ENCODE data around the gene TSPO.

TSPO gene

DNA sequence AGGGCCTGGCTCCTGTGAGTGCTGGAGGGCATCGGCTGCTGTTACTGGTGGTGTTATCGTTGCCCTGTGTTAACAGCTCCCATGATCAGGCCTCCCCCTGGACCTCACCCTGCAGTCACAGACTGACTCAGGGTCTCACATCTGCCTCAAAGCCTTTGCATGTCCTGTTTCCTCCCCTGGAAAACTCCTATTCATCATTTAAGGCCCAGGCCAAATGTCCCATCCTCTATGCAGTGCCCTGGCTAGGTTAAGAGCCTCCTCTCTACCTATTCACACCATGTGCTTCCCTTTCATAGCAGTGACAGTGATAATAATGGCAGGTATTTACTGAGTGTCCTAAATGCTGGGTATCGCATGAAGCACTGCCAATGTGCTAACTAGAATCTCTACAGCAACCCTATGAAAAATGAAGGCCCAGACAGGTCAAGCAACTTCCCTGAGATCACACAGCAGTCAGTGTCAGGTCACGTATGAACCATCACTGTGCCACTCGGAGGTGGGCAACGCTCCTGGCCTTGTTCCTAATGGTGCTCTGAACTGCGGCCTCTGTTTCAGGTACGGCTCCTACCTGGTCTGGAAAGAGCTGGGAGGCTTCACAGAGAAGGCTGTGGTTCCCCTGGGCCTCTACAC lies 9.3 kb downstream of the TSPO start:
- no peak for DNase-seq

DNA sequence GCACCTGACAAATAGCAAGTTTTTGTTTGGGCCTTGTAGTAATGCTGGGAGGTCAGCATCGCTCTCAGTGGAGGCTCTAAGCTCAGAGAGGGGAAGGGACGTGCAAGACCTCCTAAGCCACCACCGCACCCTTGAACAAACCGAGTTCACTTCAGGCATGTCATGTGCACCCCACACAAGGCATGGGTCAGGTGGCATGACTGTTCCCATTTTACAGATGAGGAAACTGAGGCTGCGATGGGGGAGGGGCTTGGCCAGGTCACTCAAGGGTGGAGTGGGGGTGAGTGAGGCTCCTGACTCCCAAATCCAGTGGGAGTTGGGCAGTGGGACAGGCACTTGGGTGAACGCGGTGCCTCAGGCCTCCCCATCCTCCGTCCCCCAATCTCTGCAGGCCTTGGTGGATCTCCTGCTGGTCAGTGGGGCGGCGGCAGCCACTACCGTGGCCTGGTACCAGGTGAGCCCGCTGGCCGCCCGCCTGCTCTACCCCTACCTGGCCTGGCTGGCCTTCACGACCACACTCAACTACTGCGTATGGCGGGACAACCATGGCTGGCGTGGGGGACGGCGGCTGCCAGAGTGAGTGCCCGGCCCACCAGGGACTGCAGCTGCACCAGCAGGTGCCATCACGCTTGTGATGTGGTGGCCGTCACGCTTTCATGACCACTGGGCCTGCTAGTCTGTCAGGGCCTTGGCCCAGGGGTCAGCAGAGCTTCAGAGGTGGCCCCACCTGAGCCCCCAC lies 11.2 kb downstream of the TSPO start:
- no peak for DNase-seq

DNA sequence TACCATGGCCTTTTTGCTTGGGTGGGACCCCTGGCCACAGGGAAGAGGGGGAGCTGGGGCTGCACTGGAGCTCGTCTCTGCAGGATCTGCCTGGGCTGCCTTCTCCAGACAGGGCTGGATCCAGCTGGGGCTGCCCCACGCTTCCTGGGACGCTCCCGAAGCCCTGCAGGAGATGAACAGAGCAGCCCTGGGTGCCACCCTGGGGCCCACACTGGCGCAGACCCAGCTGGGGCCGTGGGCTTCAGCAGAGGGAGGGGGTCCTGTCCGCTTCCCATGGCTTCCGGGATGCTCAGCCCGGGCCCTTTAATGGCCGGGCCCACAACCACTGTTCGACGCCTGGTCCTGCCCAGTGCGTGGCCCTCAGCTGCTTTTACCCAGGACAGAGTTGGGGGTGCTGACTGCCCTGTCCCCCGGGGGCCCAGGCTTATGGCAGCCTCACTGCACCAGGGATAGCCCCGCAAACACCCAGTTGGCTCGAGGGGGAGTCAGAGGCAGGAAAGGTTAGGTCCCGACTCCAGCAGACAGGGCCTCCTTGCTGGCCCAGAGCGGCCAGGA lies 12.0 kb downstream of the TSPO start:
- no peak for DNase-seq

DNA sequence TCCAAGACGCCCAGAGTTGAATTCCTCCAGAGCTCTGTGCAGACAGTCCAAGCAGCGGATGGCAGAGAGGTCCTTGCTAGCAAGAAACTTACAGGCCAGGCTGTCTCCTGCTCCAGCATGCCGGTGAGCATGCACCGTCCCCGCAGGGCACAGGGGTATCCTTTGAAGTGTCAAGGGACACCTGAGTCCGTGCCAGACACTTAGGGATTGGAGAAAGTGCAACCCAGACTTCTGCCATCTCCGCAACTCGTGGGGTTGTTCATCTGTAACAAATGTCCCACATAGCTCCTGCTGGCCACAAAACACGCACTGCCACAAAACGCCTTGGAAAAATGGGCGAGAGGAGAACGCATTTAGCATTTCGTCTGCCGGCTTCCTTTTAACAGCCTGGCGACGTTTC lies 13.3 kb downstream of the TSPO start:
- no peak for DNase-seq

DNA sequence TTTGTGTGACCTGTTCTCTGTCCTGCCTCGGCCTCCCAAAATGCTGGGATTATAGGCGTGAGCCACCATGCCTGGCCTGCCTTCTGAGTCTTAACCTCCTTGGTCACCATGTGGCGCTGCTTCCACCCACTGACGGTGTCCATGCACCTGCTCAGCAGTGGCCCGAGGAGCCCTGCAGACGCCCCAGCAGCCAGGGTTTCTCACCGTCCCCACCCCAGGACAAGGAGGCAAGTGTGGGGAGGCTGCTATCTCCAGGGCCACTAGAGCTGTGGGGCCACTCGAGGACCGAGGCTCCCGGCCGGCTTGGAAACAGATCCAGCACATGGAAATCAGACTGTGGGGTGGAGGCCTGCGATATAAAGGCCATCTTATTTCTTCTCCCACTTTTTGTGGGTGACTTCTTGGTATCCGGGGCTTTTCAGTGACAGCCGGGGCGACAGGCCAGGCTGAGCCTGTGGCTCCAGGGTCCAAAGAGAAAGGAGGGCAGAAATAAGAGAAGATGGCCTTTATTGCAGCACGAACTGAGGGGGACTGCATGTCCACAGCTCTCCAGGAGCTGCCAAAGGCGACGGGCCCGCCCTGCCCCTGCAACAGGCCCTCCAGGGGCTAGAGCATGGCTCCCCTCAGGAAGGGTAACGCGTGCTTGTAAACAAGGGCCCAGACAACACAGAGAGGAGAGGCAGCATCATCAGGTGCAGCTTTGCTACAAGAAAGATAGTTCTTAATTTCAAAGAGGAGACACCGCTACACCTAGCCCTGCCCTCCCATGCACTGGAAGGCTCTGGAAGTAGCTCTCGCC lies 15.0 kb downstream of the TSPO start:
- DNase-seq = no peak

DNA sequence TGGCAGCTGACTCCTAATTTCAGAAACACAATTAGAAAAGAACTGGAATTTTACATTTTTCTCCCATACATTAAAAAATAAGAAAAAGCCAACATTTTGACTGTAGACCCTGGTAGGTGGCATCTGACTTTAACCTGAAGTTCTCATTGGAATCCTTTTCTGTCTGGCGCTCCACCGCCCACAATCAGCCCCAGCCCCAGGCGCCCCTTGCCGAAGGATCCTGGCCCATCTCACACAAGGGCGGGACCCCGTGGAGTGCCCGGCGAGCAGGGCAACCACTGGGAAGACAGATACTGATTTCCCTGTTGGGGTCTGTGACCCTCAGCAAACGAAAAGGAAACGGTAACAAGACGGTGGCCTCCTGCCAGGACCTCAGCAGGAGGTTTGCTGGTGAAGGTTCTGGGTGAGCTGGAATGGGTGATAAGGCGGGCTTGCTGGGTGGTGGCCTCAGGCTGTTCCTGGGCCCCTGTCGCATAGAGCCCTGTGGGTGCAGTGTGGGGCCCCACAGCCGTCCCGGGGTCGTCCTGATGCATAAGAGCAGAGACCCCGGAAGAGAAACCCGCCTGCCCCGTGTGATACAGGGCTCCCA lies 15.7 kb downstream of the TSPO start:
- no peak for DNase-seq

DNA sequence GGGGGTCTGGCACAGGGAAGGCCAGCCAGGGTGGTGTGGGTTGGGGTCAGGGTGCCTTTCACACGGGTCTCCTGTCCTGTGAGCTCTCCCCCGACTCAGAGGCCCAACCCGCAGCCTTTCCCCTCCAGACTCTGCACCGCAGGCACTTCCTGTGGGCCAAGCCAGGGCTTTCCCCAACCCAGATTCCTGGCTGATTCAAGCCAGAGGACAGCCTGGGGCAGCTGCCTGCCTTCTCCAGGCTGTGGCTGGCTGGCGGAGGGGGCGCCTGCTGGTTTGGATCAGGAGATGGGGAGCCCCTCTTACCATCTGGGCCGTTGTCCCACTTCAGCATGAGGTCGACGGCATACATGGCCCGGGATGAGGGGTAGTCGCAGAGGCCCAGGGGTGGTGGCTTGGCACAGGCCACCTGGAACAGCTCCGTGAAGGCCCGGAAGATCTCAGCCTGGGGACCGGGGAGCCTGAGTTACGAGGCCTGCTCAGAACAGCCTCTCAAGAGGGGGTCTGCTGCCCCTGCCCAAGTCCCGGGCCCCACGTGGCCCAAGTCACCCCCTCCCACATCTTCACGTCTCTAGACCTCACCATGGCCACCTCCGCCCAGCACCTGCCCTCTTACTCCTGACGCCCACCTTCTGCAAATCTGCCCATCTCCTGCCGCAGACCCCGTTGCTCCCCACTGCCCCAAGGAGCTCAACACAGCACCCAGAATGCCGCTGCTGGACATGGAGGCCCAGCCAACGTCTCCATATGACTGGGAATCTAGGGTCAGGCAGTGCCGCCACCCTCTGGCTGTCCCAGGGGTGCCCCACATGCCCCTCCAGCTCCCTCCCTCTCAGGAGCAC lies 17.3 kb downstream of the TSPO start:
- DNase-seq = no peak

DNA sequence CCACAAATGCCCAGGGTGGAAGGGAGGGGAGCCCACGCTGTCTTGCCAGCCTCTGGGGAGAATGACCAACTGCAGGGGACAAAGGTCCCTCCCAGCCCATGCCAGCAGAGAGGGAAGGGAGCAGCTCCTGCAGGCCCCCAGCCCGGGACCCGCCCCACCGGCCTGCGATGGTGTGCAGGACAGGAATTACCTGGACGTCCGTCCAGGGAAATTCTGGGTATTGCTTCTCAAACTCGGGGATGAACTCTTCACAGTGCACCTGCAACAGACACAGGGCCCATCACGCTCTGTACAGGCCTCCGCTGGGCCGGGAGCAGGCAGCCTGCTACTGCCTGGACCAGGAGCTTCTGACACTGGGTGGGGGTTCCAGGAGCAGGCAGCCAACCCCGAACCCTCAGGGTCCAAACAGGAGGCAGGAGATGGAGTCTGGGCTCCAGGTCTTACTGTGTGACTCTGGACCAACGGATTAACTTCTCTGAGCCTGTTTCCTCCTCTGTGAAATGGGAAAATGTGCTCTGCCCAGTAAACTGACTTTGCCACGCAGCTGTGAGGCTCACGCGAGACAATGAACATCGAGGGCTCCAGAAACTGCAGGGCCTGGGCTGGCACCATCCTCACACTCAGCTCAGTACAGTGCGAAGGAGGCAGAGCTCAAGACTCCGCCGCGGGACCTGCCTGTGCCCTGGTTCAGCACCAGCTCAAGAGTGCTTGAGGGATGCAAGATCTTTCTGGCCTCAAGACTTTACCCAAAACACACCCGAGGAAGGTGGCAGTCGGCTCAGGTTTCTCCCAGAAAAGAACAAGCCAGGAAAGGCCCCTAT lies 18.2 kb downstream of the TSPO start:
- no peak for DNase-seq

DNA sequence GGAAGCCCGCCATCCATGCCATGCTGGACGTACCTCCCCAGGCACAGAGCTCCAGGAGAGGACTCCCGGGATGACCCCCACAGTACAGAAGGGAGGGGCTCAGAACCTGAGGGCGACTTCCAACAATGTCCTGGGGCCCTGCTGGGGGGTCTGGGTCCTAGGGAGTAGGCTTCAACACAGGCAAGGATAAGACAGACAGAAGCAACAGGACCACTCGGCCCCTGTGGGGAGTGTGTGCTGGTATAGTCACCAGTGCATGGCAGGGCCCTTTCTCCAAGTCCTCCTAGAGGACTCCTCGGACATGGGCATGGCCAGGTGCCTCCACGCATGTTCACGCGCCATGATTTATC lies 18.7 kb downstream of the TSPO start:
- no peak for DNase-seq

DNA sequence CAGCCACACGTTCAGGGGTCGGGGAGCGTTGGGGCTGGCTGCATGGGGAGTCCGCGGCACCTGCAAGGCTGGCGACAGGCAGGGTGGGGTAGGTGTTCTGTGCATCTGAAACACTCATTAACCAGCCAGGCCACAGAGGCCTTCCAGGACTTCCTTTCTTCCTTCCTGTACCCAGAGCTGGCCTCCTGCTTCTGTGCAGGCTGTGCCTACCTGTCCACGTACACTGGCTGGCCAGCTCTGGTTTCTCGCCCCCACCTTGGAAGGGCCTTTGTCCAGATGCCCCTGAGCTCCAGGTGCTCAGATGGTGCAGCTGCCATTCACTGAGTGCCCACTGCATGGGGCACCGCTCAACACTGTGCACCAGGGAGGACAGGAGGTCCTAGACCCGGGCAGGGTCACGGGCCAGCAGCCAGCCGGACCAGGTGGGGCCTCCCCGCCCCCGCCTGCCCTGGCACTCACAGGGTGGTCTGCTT lies 19.7 kb downstream of the TSPO start:
- DNase-seq = no peak

DNA sequence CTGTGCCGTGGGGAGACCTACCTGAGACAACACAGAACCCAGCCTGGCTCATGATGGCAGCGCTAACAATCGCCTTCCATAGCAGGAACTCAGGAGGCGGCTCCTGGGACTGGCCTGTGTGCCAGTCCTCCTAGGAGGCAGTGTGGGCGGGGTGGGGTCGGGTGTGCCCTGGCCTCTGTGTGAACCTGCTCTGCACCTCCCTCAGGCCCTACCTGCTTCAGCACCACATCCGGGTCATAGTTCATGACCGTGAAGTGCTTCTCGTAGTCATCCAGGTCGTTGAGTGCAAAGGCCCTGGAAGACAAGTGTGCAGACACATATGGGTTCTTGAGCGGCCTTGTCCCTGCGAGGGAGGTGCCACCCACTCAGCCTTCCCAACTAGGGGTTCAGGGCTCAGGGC lies 20.2 kb downstream of the TSPO start:
- no peak for DNase-seq

DNA sequence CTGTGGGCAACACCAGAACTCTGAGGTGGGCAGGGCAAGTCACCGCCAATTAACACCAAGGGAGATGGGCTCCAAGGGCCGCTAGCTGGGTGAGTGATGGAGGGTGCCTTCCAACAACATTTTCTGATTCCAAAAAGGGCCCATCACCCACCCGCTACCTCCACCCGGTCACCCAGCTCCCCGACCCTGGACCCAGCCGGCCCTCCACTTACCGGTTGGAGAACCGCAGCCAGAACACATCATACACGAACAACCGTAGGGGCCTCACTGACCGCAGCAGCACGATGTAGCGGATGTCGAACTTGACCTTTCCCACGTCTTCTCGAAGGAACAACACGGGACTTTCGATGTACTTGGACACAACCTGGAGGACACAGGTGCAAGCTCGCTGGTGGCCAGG lies 20.8 kb downstream of the TSPO start:
- no peak for DNase-seq

DNA sequence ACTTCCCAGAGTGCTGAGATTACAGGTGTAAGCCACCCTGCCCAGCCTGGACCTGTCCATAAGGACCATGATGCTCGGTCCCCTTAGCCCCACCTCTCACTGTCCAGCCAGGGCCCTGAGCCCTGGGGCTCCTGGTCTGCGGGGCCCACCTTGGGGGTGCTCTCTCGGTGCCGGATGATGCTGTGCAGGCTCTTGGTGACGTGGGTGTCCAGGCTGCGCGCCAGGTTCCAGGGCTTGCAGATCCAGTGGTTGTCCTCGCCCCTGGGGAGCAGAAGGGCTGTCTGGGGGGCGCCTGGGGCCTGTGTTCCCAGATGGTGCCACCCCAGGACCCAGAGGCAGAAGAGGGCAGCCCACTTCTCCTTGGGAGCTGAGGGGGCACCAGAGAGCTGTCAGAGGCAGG lies 22.2 kb downstream of the TSPO start:
- DNase-seq = no peak

DNA sequence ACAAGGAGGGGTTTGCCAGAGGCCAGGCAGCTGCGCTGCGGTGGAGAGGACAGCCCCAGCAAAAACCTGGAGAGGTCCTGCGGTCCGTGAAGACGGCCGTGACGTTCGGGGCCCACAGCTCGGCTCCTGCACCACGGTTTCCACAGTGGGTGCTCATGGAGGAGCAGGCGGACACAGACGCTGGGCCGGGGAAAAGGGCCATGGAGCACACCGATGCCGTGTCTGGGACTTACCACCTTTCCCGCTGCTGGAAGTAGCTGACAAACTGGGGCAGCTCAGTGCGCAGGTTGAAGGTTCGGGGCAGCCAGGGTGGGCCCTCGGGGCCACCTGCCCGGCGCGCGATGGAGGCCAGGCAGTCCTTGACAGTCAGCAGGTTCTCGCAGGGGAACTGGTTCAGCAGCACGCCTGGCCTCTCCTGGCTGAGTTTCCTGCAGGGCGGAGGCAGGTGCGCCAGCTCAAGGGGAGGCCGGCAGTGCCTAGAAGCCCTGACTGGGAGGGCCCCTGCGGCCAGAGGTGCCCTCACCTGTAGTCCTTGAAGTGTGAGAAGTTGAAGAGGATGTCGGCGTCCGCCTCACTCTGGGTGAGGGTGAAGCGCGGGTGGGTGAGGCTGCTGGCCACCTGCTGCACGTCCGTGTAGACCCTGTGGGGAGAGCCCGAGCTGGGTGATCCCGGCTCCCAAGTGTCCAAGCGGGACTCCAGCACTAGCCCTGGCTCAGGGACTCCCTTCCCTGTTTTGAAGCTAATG lies 22.8 kb downstream of the TSPO start:
- no peak for DNase-seq

DNA sequence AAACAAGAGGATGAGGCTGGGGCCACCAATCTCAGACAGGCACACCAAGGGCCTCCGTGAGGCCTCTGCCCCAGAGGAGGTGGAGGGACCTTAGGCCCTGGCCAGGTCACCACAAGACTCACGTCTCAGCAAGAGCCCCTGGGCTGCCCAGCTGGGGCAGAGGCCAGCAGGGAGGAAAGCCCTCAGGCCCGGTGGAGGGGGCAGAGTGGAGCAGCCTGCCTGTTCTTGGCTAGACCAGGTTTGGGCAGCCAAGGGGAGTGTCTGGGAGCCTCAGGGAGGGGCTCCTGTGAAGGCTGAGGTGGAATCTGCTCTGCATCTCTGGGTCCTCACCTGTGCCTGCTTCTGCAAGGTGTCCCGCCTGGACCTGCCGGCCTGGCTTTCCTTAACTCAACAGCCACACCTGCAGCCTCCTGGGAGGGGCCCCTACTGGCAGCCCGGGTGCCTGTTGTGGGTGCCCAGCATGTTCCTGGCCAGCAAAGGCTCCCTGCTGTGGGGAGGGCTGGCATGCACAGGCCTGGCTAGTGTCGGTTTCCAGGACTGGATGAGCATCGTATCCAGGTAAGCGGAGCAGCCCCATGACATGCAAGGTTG lies 23.7 kb downstream of the TSPO start:
- DNase-seq = no peak

DNA sequence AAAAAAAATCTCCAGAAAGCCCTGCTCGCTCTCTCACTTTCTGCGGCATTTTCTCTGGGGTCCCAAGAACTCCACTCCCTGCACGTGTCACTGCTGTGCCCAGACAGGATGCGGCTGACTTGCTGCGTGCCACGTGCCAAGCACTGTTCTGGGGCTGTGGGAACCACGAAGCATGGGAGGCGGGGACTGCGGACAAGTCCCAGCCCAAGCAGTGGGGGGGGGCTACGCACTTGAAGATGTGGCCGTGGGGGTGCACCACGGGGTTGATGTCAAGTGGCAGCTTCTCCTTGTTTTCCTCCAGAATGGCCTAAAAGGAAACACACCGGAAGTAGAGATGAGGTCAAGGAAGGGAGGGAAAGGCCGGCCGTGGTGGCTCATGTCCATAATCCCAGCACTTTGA lies 24.7 kb downstream of the TSPO start:
- no peak for DNase-seq

DNA sequence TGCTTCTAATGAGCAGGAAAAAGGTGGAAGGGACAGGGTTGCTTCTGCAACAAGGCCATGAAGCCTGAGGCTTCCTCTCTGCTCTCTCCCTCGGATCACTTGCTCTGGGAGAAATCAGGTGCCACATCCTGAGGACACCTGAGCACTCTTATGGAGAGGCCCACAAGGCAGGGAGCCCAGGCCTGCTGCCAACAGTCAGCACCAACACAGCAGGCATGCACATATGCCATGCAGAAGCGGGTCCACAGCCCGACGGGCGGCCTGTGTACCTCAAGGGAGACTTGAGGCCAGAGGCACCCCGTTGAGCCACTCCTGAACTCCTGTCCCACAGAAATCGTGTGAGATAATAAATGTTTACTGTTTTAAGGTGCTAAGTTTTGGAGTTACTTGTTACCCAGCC lies 26.1 kb downstream of the TSPO start:
- no peak for DNase-seq

DNA sequence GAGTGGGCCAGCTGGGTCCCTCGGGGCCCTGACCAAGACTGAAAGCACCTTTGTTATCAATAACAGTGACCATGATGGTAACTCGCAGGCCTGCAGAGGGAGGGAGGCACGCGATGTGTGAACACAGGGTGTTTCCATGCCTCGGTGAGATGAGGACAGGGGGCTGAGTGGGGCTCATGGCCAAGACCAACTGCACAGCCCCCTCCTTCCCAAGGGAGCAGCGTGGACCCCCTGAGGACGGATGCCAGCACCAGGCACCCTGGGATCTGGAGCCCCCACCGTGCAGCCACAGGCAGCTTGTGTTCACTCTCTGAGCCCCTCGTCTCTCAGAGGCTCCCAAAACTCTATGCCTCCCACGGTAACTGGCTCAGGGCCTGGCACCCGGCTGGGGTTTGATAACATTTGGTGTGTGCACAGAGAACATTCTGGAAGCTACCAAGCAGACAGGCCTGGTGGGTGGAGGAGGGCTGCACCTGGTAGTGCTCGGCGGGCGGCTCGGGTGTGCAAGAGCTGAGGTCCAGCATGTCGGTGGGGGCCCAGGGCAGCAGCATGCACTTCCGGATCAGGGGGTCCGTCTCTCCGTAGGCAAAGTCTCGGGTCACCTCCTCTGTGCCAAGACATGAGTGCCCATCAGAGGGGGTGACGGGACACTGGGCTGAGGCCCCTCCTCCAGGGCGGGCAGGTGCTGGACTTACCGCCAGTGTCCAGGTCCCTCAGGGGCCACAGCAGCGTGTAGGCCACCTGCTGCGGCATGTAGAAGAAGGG lies 28.0 kb downstream of the TSPO start:
- no peak for DNase-seq

DNA sequence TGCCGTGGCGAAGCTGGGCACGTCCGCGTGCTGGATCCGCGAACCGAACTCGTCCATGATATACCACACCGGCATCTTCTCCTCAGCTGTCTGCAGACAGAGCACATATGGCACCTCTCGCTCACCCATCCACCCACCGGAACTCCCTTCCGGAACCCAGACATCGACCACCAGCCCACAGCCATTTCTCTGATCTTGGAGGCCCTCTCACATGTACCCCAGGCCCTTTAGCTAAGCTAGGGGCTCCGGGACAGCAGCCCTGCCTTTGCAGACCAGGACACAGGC lies 28.5 kb downstream of the TSPO start:
- DNase-seq = no peak

DNA sequence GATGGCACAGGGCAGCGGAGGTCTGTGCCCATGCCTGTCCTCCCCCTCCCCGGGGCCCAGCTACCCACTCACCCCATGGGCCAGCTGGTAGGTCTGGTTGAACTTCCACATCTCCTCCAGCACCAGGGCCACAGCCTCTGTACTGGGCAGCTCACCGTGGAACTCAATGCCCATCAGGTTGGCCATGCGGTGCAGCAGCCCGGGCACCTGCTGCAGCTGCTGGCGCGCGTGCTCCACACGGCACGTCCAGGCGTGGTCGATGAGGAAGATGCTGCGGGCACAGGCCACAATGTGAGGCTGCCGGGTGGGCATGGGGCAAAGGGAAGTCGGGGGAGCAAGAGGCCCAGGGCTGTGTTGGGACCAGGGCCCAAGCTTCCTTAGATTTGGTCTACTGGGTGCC lies 29.3 kb downstream of the TSPO start:
- no peak for DNase-seq
